ENCODE results near the gene FOXP2.
"Not testable (repeated sequence)": the region's sequence is repeated elsewhere in the genome, so short reads cannot be mapped to it uniquely, and the experiment has no call there.

FOXP2 gene

DNA sequence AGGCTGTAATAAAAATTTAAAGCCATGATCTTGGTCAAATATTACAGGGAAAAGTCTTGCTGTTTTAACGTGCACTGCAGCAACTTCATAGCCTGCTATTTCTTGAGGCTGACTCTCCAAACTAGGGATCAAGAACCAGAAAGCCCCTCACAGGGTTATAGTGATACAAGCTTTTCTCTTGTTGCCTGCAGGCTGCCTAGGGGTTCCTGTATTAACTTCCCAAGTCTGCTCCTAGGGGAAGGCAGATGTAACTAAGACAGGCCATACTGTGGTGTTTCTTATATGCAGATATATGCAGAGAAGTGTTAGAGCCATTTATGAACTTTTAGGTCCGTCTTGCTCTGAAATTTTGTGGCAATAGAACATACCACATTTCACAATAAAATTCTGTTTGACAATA, 175.7 kb downstream of the FOXP2 start:
- no peak for DNase-seq (ENCODE audit: low read depth)

DNA sequence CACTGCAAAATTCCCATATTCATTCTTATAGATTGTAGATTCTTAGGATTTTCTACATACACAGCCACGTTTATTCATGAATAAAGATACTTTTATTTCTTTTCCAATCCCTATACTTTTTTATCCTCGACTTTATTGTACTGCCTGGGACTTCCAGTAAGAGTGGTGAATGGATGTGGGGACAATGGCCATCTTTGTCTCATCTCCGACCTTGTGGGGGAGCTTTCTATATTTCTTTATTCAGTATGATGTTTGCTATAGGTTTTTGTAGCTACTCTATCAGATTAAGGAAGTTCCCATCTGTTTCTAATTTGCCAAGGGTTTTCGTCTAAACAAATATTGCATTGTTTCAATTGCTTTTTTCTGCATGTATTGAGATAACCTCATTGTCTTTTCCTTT, 184.3 kb downstream of the FOXP2 start:
- DNase-seq (ENCODE audit: low read depth): no peak

DNA sequence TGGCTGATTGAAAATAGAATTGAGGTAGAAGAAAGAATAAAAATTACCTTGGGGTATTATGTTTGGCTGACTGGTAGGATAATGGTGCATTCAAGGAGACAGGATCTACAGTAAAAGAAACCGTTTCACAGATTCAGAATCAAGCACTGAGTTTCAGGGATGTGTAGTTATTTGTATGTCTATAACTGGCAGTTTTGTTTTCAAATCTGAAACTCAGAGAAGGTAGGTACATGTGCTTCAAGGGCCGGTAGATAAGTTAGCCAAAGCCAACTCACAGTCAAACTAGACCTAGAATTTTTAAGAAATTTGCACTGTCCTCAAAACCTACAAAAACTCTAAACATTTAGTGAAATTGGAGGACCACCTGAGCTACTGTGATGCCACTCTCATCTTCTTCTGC, 191.5 kb downstream of the FOXP2 start:
- no peak for DNase-seq (ENCODE audit: low read depth)

DNA sequence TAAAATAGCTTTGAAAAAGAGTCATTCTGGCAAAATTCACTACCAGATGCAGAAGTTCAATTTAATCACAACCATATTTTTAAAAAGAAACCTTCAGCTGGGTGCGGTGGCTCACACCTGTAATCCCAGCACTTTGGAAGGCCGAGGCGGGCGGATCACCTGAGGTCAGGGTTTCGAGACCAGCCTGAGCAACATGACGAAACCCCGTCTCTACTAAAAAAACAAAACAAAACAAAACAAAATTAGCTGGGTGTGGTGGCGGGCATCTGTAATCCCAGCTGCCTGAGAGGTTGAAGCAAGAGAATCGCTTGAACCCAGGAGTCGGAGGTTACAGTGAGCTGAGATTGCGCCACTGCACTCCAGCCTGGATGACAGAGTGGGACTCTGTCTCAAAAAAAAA, 194.2 kb downstream of the FOXP2 start:
- DNase-seq (ENCODE audit: low read depth): not testable (repeated sequence)

DNA sequence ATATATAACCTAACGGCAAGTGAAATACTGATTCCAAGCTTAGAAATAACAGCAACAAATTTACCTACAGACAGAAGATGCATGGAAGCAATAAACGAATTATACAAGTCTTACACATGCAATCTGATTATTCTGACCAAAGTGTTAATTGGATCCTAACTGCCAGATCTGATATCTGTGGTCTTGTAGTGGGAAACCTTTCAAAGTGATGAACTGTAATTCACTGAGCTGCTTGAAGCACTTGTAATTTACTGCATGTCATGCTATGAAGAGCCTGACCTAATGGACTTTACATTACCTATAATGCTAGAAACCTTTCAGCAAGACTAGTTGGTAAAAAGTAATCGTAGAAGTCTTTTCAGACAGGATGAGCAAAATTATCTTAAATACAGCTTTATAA, 205.6 kb downstream of the FOXP2 start:
- no peak for DNase-seq (ENCODE audit: low read depth)

DNA sequence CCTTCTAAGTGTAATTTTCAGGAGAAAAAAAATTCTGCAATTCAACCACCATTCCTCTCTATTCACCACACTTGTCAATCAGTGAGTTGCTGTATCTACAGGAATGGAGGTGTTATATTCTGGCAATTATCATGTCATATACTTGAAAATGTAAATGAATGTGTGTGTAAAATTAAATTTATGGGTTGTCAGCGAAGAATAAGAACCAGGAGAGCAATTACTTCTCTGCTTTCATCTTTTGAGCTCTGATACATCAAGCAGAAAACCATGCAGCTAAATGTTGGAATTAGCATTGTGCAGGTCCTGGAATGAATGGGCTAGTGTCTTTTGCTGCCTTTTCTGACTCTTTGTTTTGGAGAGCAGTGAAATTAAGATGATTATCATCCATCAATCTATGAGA, 207.6 kb downstream of the FOXP2 start:
- no peak for DNase-seq (ENCODE audit: low read depth)

GRCh38 chr7:114623146-114623545, 208.5 kb downstream of the FOXP2 start:
- DNase-seq (ENCODE audit: low read depth): no peak

DNA sequence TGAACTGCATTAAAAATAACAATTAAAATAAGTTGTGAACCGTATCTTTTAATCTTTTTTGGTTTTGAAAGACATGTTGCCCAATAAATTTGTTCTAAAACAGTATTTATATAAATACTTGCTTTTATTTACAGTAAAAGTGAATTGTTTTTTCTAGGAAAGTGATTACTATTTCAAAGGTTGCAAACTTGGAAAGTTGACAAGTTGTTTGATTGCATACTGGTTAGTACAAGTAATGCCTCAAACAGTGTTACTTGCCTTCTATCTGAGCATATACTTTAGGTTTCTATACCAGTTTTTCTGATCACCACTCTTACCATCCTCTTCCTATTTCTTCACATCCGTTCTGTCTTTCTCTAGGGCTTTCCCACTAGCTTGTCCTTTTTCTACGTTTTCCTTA, 212.6 kb downstream of the FOXP2 start:
- no peak for DNase-seq (ENCODE audit: low read depth)

DNA sequence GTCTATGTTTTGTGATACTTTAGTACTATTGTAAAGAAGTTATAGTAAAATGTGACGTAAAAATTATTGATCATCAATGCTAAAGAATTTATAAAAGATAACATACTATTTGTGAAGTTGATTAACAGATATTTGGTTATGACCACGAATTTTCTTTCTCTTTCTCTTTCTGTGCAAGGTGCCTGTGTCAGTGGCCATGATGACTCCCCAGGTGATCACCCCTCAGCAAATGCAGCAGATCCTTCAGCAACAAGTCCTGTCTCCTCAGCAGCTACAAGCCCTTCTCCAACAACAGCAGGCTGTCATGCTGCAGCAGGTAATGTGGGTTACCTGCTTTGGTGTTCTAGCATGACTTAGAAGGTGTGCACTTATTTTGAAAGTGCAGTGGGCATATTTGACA, 213.7 kb downstream of the FOXP2 start:
- DNase-seq (ENCODE audit: low read depth): no peak

- no peak for DNase-seq (ENCODE audit: low read depth)
These were observed 215.1 kb downstream of the FOXP2 start for GRCh38 chr7:114629762-114630161.

DNA sequence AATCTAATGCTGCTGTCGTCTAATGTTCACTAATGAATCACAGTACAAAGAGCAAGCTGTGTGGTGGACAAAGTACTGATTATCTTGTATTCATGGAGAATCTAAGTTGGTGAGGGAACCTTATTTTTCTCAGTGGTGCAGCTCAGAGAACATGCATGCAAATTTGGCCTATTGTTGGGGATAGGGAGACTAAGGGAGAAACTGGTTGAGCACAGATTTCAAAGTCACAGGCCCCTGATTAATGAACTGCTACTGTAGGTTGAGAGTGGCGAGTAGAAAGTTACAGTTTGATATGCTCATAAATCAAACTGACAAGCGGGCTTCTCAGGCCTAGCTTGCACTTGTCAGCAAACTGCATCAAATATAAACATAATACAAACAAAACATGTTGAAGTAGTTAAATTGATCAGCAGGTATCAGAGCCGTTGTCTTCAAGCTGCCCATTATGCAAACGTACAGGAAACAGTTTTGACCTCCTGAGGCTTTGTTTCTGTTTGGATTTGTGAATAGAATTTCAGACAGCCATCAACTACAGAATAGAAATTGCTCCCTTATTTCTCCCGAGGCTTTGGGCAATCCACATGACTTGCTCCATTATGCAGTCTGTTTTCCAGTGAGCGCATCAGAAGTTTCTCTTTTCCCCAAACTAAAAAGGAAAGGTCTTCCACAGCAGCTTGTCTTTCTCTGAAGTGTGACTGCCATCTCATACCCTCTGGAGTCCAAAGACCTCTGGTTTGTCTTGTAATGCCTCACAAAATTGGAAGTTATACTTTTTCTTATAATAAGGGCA, 215.8 kb downstream of the FOXP2 start:
- no peak for DNase-seq (ENCODE audit: low read depth)

GRCh38 chr7:114631249-114631822, 216.7 kb downstream of the FOXP2 start:
- no peak for DNase-seq (ENCODE audit: low read depth)

DNA sequence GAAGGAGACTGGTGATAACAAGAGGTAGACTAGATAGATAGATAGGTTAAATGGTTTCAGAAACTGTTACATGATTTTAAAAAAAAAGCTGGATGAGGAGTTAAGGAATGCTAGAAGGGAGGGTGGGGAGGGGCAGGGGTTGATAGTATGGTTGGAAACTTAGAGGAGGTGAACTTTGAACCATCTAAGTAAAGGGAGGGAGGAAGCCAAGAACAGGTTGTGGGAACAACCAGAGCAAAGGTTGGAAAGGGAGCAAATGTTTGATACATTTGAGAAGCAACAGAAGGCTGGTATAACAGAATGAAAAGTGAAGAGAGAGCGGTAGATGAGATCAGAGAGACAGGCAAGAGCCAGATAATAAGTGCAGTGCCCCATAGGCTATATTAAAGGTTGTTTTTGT, 224.8 kb downstream of the FOXP2 start:
- DNase-seq (ENCODE audit: low read depth): no peak

DNA sequence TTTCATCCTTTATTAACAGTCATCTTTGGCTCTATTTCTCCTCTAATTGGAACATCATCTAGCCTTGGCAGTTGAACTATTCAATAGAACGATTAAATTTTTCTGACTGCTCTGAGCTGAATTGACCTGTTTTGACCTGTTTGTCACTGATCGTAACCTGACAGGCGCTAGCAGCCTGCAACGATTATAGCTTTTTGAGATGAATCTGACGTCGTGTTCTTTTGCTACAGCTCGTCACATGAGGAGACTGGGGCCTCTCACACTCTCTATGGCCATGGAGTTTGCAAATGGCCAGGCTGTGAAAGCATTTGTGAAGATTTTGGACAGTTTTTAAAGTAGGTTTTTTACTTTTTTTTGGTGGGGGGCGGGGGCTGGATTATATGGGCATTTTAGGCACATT, 229.8 kb downstream of the FOXP2 start:
- DNase-seq (ENCODE audit: low read depth): no peak

GRCh38 chr7:114645451-114645850, 230.8 kb downstream of the FOXP2 start:
- DNase-seq (ENCODE audit: low read depth): no peak

GRCh38 chr7:114647518-114647917, 232.9 kb downstream of the FOXP2 start:
- no peak for DNase-seq (ENCODE audit: low read depth)

DNA sequence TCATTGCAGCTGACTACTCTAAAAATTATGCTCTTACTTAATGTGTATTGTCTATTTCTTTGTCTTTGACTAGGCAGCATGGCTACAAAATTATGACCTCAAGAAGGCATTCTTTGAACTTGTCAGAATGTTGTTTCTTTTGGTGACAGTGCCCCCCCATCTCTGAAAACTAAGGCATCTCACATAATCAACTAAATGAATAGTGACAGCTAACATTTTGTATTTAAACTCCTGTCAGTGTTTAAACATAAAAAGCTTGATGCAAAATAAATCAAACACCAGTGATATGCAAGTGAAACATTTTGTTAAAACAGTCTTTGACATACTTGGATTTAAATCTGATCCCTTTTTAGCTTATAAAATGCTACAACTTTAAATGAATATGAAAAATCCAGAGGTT, 233.5 kb downstream of the FOXP2 start:
- DNase-seq (ENCODE audit: low read depth): no peak

DNA sequence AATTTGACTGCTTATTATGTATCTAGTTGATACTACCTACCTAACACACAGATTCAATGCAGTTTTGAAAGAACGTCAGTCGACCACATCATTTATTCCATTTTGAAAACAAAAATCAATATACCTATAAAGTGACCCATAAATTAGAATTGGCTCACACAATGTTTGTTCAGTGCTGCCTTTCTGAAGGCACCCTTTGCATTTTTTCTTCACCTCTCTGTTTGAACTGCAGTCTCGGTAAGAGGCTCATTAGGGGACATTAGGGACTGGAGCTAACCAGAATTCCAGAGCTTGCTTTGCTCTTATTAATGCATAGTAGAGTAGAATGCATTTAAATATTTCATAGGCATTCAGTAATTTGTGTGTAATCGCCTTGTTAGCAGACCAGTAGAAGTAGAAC, 234.1 kb downstream of the FOXP2 start:
- DNase-seq (ENCODE audit: low read depth): no peak

DNA sequence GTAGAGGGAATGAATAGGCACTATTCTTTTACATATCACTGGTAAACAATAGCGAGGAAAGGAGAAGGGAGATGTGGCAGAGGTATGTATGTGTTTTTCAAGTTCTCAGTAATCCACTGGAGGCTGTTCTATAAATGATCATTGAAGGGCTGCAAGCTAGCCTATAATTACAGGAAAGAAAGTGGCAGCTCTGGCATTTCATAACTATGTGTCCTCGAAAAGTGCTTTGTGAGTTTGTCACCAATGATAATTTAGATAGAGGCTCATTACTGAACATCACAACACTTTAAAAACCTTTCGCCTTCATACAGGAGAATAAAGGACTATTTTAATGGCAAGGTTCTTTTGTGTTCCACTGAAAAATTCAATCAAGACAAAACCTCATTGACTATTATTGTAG, 235.1 kb downstream of the FOXP2 start:
- DNase-seq (ENCODE audit: low read depth): no peak

DNA sequence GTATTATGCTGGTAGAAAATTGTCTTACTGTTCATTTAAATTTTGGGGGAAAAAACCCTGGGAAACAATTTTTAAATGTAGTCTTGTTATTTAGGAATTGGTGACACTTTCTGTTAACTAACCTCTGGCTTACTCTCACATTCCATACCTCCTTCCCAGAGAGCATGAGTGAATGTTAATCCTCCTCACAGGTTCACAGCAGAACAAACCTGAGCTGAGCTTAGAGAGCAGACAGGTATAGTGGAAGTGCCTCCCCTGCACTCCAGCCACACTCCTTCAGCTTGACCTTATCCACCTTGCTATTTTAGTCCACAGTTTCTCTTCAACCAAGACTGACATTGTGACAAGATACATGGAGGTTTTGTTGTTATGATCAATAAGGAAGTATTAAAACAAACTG, 235.9 kb downstream of the FOXP2 start:
- DNase-seq (ENCODE audit: low read depth): no peak

DNA sequence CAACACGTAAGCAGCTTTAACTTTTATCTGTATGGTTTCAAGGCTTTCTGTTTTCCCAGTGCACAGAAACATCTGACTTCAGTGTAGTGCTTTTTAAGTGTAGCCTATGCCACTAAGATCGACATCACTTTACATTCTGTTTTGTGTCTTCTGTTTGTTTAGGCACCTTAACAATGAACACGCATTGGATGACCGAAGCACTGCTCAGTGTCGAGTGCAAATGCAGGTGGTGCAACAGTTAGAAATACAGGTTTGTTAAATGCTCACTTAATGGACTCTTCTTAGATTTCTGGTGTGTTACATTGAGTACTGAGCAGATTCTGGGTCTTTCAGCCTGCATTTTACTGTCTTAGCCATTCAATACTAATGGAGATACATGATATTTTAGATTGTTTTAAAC, 237.4 kb downstream of the FOXP2 start:
- no peak for DNase-seq (ENCODE audit: low read depth)

- DNase-seq (ENCODE audit: low read depth): no peak
These were observed 238.9 kb downstream of the FOXP2 start for GRCh38 chr7:114653364-114654088.

DNA sequence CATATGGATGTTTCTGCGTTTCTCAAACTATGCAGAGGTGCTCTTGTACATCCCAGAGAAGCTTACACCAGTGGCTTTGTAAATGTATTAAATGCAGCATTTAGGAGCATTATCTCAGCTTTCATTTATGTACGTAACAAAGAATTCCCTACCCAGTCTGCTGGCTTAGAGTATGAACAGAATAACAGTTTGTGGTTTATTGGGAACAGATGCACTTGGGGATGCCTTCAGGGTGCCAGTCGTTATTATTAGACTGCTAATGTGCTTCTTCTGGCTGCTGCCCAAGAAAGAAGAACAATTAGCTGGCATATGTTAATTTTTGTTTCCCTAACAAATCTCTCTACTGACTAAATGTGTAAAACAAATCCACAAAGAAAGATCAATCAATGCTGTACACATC, 241.9 kb downstream of the FOXP2 start:
- no peak for DNase-seq (ENCODE audit: low read depth)

Measured in ELR (cell line).